Measurements from ENCODE around the gene CPTP.
A peak's percentile ranks its signal among the peaks of the same experiment; 100 is the strongest.

The CPTP gene

DNA sequence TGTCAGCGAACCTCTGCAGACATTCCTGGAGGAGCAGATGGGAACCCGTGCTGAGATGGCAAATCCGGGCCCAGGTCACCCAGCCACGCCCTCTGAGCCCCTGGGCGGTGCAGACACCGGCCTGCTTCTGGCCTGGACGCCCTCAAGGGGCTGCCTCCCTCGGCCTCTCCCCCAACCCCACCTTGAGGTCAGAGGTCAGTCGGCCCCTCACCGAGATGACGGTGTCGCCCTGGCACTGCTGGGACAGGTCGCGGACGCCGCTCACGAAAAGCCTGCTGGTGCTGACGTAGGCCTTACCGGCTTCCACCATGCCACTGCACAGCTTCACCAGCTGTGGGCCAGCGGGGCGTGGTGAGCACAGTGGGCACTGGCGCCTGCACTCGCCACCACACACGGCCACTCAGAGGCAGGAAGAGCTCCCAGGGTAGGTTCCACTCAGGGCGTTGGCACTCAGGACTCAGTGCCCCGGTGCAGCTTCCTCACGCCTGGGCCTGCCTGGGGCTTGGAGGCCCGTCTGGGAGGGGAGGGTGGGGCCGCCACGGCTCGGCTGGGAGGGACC, 21.6 kb upstream of the CPTP start:
- Histone ChIP-seq H3K4me2 (ENCODE audit: low read length) (no peak overlapping the region), H3K36me3 (ENCODE audit: control insufficient read depth, insufficient read depth, low read length) (no peaks in the 10 kb centered on the region), H3K4me1 (peaks cover 3% of the 10 kb centered on the region), H2AFZ (no peak overlapping the region), H3K27me3 (ENCODE audit: control insufficient read depth, insufficient read depth, low read length) (no peaks in the 10 kb centered on the region), H3K9me3 (ENCODE audit: control insufficient read depth, low read length) (no peaks in the 10 kb centered on the region), H3K4me3 (ENCODE audit: low read depth, low read length) (no peak overlapping the region), H3K79me2 (no peaks in the 10 kb centered on the region), H3K9ac (no peak overlapping the region), H3K27ac (no peak overlapping the region)
- TF ChIP-seq, protein P1, sequence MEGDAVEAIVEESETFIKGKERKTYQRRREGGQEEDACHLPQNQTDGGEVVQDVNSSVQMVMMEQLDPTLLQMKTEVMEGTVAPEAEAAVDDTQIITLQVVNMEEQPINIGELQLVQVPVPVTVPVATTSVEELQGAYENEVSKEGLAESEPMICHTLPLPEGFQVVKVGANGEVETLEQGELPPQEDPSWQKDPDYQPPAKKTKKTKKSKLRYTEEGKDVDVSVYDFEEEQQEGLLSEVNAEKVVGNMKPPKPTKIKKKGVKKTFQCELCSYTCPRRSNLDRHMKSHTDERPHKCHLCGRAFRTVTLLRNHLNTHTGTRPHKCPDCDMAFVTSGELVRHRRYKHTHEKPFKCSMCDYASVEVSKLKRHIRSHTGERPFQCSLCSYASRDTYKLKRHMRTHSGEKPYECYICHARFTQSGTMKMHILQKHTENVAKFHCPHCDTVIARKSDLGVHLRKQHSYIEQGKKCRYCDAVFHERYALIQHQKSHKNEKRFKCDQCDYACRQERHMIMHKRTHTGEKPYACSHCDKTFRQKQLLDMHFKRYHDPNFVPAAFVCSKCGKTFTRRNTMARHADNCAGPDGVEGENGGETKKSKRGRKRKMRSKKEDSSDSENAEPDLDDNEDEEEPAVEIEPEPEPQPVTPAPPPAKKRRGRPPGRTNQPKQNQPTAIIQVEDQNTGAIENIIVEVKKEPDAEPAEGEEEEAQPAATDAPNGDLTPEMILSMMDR (IDR thresholded peaks at IDR 0.05) = no peak

DNA sequence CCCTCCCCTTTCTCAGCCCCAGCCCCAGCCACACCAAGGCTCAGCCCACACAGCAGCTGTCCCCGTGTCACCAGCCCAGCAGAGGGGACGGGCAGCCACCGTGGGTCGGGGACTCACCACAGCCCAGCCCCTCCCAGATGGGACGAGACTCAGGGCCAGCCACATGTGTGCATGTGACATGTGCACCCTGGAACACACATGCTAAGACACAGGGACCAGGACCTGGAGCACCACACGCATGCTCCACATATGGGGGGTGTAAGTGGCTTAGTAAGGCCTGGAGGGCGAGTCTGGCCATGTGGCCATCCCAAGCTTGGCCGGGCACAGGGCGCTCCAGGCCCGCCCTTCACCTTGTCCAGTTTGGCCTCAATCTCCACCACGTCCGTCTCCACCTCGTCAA, 20.9 kb upstream of the CPTP start:
- H3K9ac ChIP-seq = no peak overlapping the region
- H3K4me1 ChIP-seq = peaks cover 3% of the 10 kb centered on the region
- TF ChIP-seq, protein P1 (IDR thresholded peaks at IDR 0.05) = no peak
- no peaks in the 10 kb centered on the region for H3K79me2 ChIP-seq
- H2AFZ ChIP-seq = no peak overlapping the region
- H3K4me2 ChIP-seq (ENCODE audit: low read length) = no peak overlapping the region
- H3K27me3 ChIP-seq (ENCODE audit: control insufficient read depth, insufficient read depth, low read length) = no peaks in the 10 kb centered on the region
- no peak overlapping the region for H3K27ac ChIP-seq
- no peaks in the 10 kb centered on the region for H3K9me3 ChIP-seq (ENCODE audit: control insufficient read depth, low read length)
- H3K36me3 ChIP-seq (ENCODE audit: control insufficient read depth, insufficient read depth, low read length) = no peaks in the 10 kb centered on the region
- no peak overlapping the region for H3K4me3 ChIP-seq (ENCODE audit: low read depth, low read length)

DNA sequence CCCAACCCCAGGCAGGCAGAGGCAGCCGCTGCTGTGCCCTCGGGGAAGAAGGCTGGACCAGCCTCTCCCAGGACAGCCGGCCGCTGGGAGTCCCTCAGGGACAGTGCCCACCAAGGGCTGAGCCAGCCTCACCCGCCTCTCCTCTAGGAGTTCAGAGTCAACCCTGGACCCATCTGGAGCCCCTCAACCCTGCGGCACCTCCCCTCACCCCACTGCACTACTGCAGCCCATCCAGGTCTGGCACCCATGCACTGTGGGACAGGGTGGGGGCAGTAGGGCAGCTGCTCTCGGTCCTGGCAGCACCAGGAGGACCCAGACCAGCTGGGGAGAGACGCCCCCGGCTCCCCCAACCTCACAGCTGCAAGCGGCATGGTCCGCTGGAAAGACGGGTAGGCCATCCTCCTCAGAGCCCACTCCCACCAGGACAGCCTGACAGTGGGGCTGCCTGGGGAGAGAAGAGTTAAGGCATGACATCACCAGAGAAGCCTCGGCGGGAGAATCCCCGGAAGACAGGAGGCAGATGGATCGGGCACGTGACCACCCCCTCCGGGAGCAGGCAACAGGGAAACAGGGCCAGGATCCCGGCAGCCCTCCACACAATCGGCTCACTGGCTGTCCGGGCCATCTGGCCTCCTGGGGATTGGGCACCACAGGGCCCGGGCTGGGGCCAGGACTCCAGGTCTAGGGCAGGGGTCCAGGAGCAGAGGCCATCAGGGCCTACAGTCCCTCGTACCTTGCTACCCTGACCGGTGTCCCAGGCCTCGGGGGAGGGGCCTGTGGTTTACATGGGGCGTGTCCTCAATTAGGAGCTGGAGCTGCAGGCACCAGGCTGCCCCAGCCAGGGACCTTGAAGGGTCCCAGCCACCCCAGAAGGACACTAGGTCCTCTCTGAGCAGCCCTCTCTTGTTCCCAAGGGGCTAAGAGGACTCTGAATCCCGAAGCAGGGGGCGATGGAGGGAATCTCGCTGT, 20.0 kb upstream of the CPTP start:
- Histone ChIP-seq H3K4me1 (peaks cover 3% of the 10 kb centered on the region), H3K27me3 (ENCODE audit: control insufficient read depth, insufficient read depth, low read length) (no peaks in the 10 kb centered on the region)

DNA sequence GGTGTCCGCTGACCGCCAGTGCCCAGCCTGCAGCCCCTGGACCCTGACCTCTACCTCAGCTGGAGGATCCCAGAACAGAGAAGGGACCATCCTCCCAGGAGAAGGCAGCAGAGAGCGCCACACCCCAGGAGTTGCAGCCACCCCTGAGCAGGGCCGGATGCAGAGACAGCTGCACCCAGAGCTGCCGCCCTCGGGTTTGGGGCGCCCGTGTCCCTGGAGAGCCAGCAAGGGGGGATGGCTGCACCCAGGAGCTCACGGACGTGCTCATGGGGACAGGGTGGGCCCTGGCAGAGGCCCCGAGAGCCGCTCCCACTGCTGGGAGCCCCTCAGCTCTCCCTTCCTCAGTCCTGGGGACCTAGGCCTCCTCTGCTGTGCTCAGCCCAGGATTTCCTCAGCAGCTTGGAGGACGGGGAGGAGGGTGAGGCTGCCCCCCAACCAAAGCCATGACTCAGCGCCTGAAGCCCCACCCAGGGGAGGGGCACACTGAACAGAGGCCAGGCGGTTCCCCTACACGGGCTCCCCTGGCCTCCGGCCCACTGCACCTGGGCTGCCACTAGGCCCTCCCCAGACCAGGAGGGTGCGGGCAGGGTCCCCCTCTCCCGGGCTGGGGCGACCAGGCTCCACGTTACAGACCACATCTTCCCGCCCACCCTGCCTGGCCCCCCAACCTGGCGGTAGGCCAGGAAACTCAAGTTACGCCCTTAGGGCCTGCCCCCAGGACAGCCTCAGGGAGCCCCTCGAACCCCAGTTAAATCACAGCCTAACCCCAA, 19.1 kb upstream of the CPTP start:
- TF ChIP-seq, protein P1 (IDR thresholded peaks at IDR 0.05) = no peak
- H2AFZ ChIP-seq = no peak overlapping the region
- H3K4me2 ChIP-seq (ENCODE audit: low read length) = peak overlapping the region; percentile 48
- H3K9me3 ChIP-seq (ENCODE audit: control insufficient read depth, low read length) = no peaks in the 10 kb centered on the region
- H3K9ac ChIP-seq = no peak overlapping the region
- H3K4me3 ChIP-seq (ENCODE audit: low read depth, low read length) = peak overlapping the region; percentile 6
- H3K4me1 ChIP-seq = peaks cover 3% of the 10 kb centered on the region
- H3K79me2 ChIP-seq = no peaks in the 10 kb centered on the region
- H3K36me3 ChIP-seq (ENCODE audit: control insufficient read depth, insufficient read depth, low read length) = no peaks in the 10 kb centered on the region
- no peak overlapping the region for H3K27ac ChIP-seq
- H3K27me3 ChIP-seq (ENCODE audit: control insufficient read depth, insufficient read depth, low read length) = no peaks in the 10 kb centered on the region

More for the DNA sequence above, 20.0 kb upstream of the CPTP start:
- Histone ChIP-seq H3K27ac (peak overlapping the region; percentile 24), H3K79me2 (no peaks in the 10 kb centered on the region), H3K9me3 (ENCODE audit: control insufficient read depth, low read length) (no peaks in the 10 kb centered on the region), H2AFZ (peak overlapping the region; percentile 33), H3K36me3 (ENCODE audit: control insufficient read depth, insufficient read depth, low read length) (no peaks in the 10 kb centered on the region), H3K9ac (no peak overlapping the region), H3K4me3 (ENCODE audit: low read depth, low read length) (peak overlapping the region; percentile 6), H3K4me2 (ENCODE audit: low read length) (peak overlapping the region; percentile 48)
- TF ChIP-seq, protein P1 (IDR thresholded peaks at IDR 0.05) = no peak

All from parathyroid adenoma (tissue), 2 donors.